Measurements from ENCODE around the gene FKBP11. TPM values are rescaled to one million over a fixed set of nuclear protein-coding genes. Genes with fewer than 3 reads are reported as not detected.

Gene FKBP11
- total and polyA plus RNA-seq, 7 experiments from 2014 or later = 40.3 to 83.7 (median 55.3) TPM

- Histone ChIP-seq H3K27me3 (ENCODE audit: control insufficient read depth in 2 of 2, insufficient read depth in 2 of 2, low read length in 2 of 2) (no peaks in the 10 kb centered on the region), H3K4me1 (ENCODE audit: control insufficient read depth in 2 of 2, insufficient read depth in 2 of 2, low read length in 2 of 2) (peaks cover 0 to 9% of the 10 kb centered on the region in 2 donors), H3K9me3 (ENCODE audit: control insufficient read depth in 2 of 3, low read length in 3 of 3) (no peaks in the 10 kb centered on the region), H3K27ac (ENCODE audit: low read depth, low read length) (no peak overlapping the region), H3K36me3 (ENCODE audit: control insufficient read depth in 2 of 3, insufficient read depth in 3 of 3, low read length in 3 of 3) (no peaks in the 10 kb centered on the region), H3K4me3 (ENCODE audit: low read length) (no peak overlapping the region)
- H3K9me3 Mint-ChIP-seq = no peaks in the 10 kb centered on the region
- CTCF ChIA-PET = interaction anchor here (0.6 to 8.0 kb wide), 6 partner anchors 10 to 87 kb away, joined by 3 to 128 read pairs (median 4); partner anchors contain the start of gene WNT1
- intact Hi-C loops (cut with micrococcal nuclease) = no loop called here
- H3K27me3 Mint-ChIP-seq = peaks cover 0 to 23% (median 0%) of the 10 kb centered on the region in 5 donors
- peaks cover 0 to 11% (median 8%) of the 10 kb centered on the region in 7 donors for H3K4me1 Mint-ChIP-seq
- DNase-seq (no peak), ATAC-seq (no peak)
- POLR2A ChIA-PET = interaction anchor here (0.6 to 1.5 kb wide), 3 partner anchors 9 to 394 kb away, joined by 3 to 5 read pairs (median 4); partner anchors contain the start of gene PRPH
- H3K27ac Mint-ChIP-seq = peak overlapping the region in 1 of 9 donors; percentile 10
- no peaks in the 10 kb centered on the region for H3K36me3 Mint-ChIP-seq
- H3K4me3 Mint-ChIP-seq = no peak overlapping the region
These were observed 24.0 kb downstream of the FKBP11 start for GRCh38 chr12:48901278-48901677.

GRCh38 chr12:48899651-48900050 is 25.6 kb downstream of the FKBP11 start:
- H3K4me1 ChIP-seq (ENCODE audit: control insufficient read depth in 2 of 2, insufficient read depth in 2 of 2, low read length in 2 of 2) = peaks cover 0 to 9% of the 10 kb centered on the region in 2 donors
- ATAC-seq (no peak), DNase-seq (no peak)
- H3K27me3 Mint-ChIP-seq = peaks cover 0 to 20% (median 0%) of the 10 kb centered on the region in 5 donors
- ChIA-PET POLR2A (interaction anchor here (0.6 to 0.9 kb wide), 2 partner anchors 9 to 133 kb away, joined by 3 read pairs; no protein-coding TSS in a partner anchor), CTCF (interaction anchor here (0.7 to 8.0 kb wide), 5 partner anchors 18 to 47 kb away, joined by 3 to 128 read pairs (median 5); no protein-coding TSS in a partner anchor)
- H3K9me3 Mint-ChIP-seq = no peaks in the 10 kb centered on the region
- H3K9me3 ChIP-seq (ENCODE audit: control insufficient read depth in 2 of 3, low read length in 3 of 3) = no peaks in the 10 kb centered on the region
- H3K27ac ChIP-seq (ENCODE audit: low read depth, low read length) = no peak overlapping the region
- no peak overlapping the region for H3K27ac Mint-ChIP-seq
- H3K27me3 ChIP-seq (ENCODE audit: control insufficient read depth in 2 of 2, insufficient read depth in 2 of 2, low read length in 2 of 2) = no peaks in the 10 kb centered on the region
- H3K36me3 Mint-ChIP-seq = no peaks in the 10 kb centered on the region
- no peak overlapping the region for H3K4me3 ChIP-seq (ENCODE audit: low read length)
- intact Hi-C loops (cut with micrococcal nuclease) = no loop called here
- peaks cover 0 to 10% (median 8%) of the 10 kb centered on the region in 7 donors for H3K4me1 Mint-ChIP-seq
- H3K36me3 ChIP-seq (ENCODE audit: control insufficient read depth in 2 of 3, insufficient read depth in 3 of 3, low read length in 3 of 3) = no peaks in the 10 kb centered on the region
- no peak overlapping the region for H3K4me3 Mint-ChIP-seq

GRCh38 chr12:48894271-48894670 is 31.0 kb downstream of the FKBP11 start:
- peaks cover 0 to 7% (median 0%) of the 10 kb centered on the region in 7 donors for H3K4me1 Mint-ChIP-seq
- H3K4me3 Mint-ChIP-seq = no peak overlapping the region

GRCh38 chr12:48890657-48891418 is 34.5 kb downstream of the FKBP11 start:
- Mint-ChIP-seq H3K9me3 (no peaks in the 10 kb centered on the region), H3K4me1 (peaks cover 0 to 10% (median 0%) of the 10 kb centered on the region in 7 donors), H3K27ac (peak overlapping the region in 1 of 9 donors; percentile 65), H3K4me3 (peak overlapping the region in 4 of 10 donors; percentile 2 to 39 (median 16)), H3K27me3 (peaks cover 12 to 30% (median 15%) of the 10 kb centered on the region in 5 donors), H3K36me3 (no peaks in the 10 kb centered on the region)
- Histone ChIP-seq H3K9me3 (ENCODE audit: control insufficient read depth in 2 of 3, low read length in 3 of 3) (no peaks in the 10 kb centered on the region), H3K27ac (ENCODE audit: low read depth, low read length) (no peak overlapping the region), H3K4me3 (ENCODE audit: low read length) (no peak overlapping the region), H3K4me1 (ENCODE audit: control insufficient read depth in 2 of 2, insufficient read depth in 2 of 2, low read length in 2 of 2) (peaks cover 8% of the 10 kb centered on the region in 2 donors), H3K36me3 (ENCODE audit: control insufficient read depth in 2 of 3, insufficient read depth in 3 of 3, low read length in 3 of 3) (no peaks in the 10 kb centered on the region), H3K27me3 (ENCODE audit: control insufficient read depth in 2 of 2, insufficient read depth in 2 of 2, low read length in 2 of 2) (peaks cover 0 to 4% of the 10 kb centered on the region in 2 donors)
- ChIA-PET CTCF (interaction anchor here (0.6 to 5.2 kb wide), 15 partner anchors 12 to 1751 kb away, joined by 3 to 78 read pairs (median 4); partner anchors contain the start of genes DDX23 and RND1), POLR2A (interaction anchor here (0.7 to 3.8 kb wide), 4 partner anchors 9 to 735 kb away, joined by 3 to 31 read pairs (median 5); partner anchors contain the start of gene DDX23)
- intact Hi-C loops (cut with micrococcal nuclease) = loop anchor here (1.0 kb wide), 3 partner anchors 38 to 72 kb away; no protein-coding TSS in a partner anchor
- DNase-seq = peak; percentile 51 to 79 (median 64)
- ATAC-seq = peak; percentile 97

More at GRCh38 chr12:48894271-48894670, 31.0 kb downstream of the FKBP11 start:
- H3K27ac ChIP-seq (ENCODE audit: low read depth, low read length) = no peak overlapping the region
- peaks cover 8% of the 10 kb centered on the region in 2 donors for H3K4me1 ChIP-seq (ENCODE audit: control insufficient read depth in 2 of 2, insufficient read depth in 2 of 2, low read length in 2 of 2)
- DNase-seq (no peak), ATAC-seq (no peak)
- ChIA-PET CTCF (interaction anchor here (1.0 to 1.2 kb wide), 2 partner anchors 10 to 41 kb away, joined by 3 to 7 read pairs; a partner anchor contains a TSS), POLR2A (no interaction called here)
- Mint-ChIP-seq H3K27ac (no peak overlapping the region), H3K36me3 (no peaks in the 10 kb centered on the region), H3K27me3 (peaks cover 12 to 46% (median 15%) of the 10 kb centered on the region in 5 donors), H3K9me3 (no peaks in the 10 kb centered on the region)
- no peaks in the 10 kb centered on the region for H3K9me3 ChIP-seq (ENCODE audit: control insufficient read depth in 2 of 3, low read length in 3 of 3)
- no peak overlapping the region for H3K4me3 ChIP-seq (ENCODE audit: low read length)
- peaks cover 0 to 4% of the 10 kb centered on the region in 2 donors for H3K27me3 ChIP-seq (ENCODE audit: control insufficient read depth in 2 of 2, insufficient read depth in 2 of 2, low read length in 2 of 2)
- H3K36me3 ChIP-seq (ENCODE audit: control insufficient read depth in 2 of 3, insufficient read depth in 3 of 3, low read length in 3 of 3) = no peaks in the 10 kb centered on the region
- intact Hi-C loops (cut with micrococcal nuclease) = no loop called here

GRCh38 chr12:48889679-48890078 is 35.6 kb downstream of the FKBP11 start:
- intact Hi-C loops (cut with micrococcal nuclease) = loop anchor here (1.0 kb wide), 3 partner anchors 36 to 70 kb away; no protein-coding TSS in a partner anchor
- POLR2A ChIA-PET = interaction anchor here (0.7 to 3.8 kb wide), 2 partner anchors 37 to 734 kb away, joined by 6 to 31 read pairs; partner anchors contain the start of gene DDX23
- Histone ChIP-seq H3K27me3 (ENCODE audit: control insufficient read depth in 2 of 2, insufficient read depth in 2 of 2, low read length in 2 of 2) (peaks cover 0 to 4% of the 10 kb centered on the region in 2 donors), H3K4me3 (ENCODE audit: low read length) (no peak overlapping the region), H3K9me3 (ENCODE audit: control insufficient read depth in 2 of 3, low read length in 3 of 3) (no peaks in the 10 kb centered on the region), H3K27ac (ENCODE audit: low read depth, low read length) (no peak overlapping the region), H3K4me1 (ENCODE audit: control insufficient read depth in 2 of 2, insufficient read depth in 2 of 2, low read length in 2 of 2) (peaks cover 8% of the 10 kb centered on the region in 2 donors), H3K36me3 (ENCODE audit: control insufficient read depth in 2 of 3, insufficient read depth in 3 of 3, low read length in 3 of 3) (no peaks in the 10 kb centered on the region)
- no peaks in the 10 kb centered on the region for H3K36me3 Mint-ChIP-seq
- H3K27ac Mint-ChIP-seq = peak overlapping the region in 1 of 9 donors; percentile 28
- H3K9me3 Mint-ChIP-seq = no peaks in the 10 kb centered on the region
- no peak overlapping the region for H3K4me3 Mint-ChIP-seq
- no peak for DNase-seq
- CTCF ChIA-PET = interaction anchor here (0.9 to 5.2 kb wide), 11 partner anchors 13 to 63 kb away, joined by 3 to 78 read pairs (median 6); partner anchors contain the start of genes DDX23 and RND1
- H3K27me3 Mint-ChIP-seq = peaks cover 12 to 27% (median 15%) of the 10 kb centered on the region in 5 donors
- ATAC-seq = no peak
- H3K4me1 Mint-ChIP-seq = peaks cover 0 to 10% (median 0%) of the 10 kb centered on the region in 7 donors
